ENCODE measurements around the gene SKI. TPM values are rescaled to one million over a fixed set of nuclear protein-coding genes. Genes with fewer than 3 reads are reported as not detected.

Gene SKI
- total and polyA plus RNA-seq, 2 experiments from 2014 or later = 5.1 to 21.9 TPM

- no peak overlapping the region for H3K4me2 ChIP-seq
- H3K9me3 ChIP-seq (ENCODE audit: low read depth) = no peaks in the 10 kb centered on the region
- H3K9me2 ChIP-seq (replicated peaks; ENCODE audit: insufficient read depth) = no peaks in the 10 kb centered on the region
- DNase-seq (ENCODE audit: low spot score) = no peak
- no peaks in the 10 kb centered on the region for H4K20me1 ChIP-seq (ENCODE audit: insufficient read depth, poor library complexity, severe bottlenecking)
- H2AFZ ChIP-seq = no peak overlapping the region
- H3K4me3 ChIP-seq = no peak overlapping the region
- H3K79me2 ChIP-seq = no peaks in the 10 kb centered on the region
- H3K27ac ChIP-seq = no peak overlapping the region
- H3K27me3 ChIP-seq = no peaks in the 10 kb centered on the region
- H3K36me3 ChIP-seq (replicated peaks; ENCODE audit: insufficient read depth, low read depth) = no peaks in the 10 kb centered on the region
- WGBS (ENCODE audit: low lambda C conversion rate, missing lambda C conversion rate) = 99% methylated on average over 13 of the region's 13 CpGs
- no peaks in the 10 kb centered on the region for H3K4me1 ChIP-seq (ENCODE audit: insufficient read depth)
- TF ChIP-seq EZH2 (IDR thresholded peaks at IDR 0.05; ENCODE audit: borderline replicate concordance) (no peak), EZH2phosphoT487 (IDR thresholded peaks at IDR 0.05; ENCODE audit: low read depth, severe bottlenecking, unreplicated experiment) (no peak)
These were observed 45.7 kb upstream of the SKI start for GRCh38 chr1:2182376-2182775.

- no peaks in the 10 kb centered on the region for H3K36me3 ChIP-seq (replicated peaks; ENCODE audit: insufficient read depth, low read depth)
- no peak overlapping the region for H3K27ac ChIP-seq
- peaks cover 3% of the 10 kb centered on the region for H3K79me2 ChIP-seq
- no peak overlapping the region for H3K4me3 ChIP-seq
- 94% methylated on average over 15 of the region's 15 CpGs for WGBS (ENCODE audit: low lambda C conversion rate, missing lambda C conversion rate)
- H3K27me3 ChIP-seq = no peaks in the 10 kb centered on the region
- no peak overlapping the region for H3K4me2 ChIP-seq
- no peaks in the 10 kb centered on the region for H3K9me2 ChIP-seq (replicated peaks; ENCODE audit: insufficient read depth)
- H3K9me3 ChIP-seq (ENCODE audit: low read depth) = no peaks in the 10 kb centered on the region
- no peaks in the 10 kb centered on the region for H3K4me1 ChIP-seq (ENCODE audit: insufficient read depth)
- no peak for TF ChIP-seq EZH2phosphoT487 (IDR thresholded peaks at IDR 0.05; ENCODE audit: low read depth, severe bottlenecking, unreplicated experiment)
- TF ChIP-seq EZH2 (IDR thresholded peaks at IDR 0.05; ENCODE audit: borderline replicate concordance) = no peak
- TF ChIP-seq CTCF (IDR thresholded peaks at IDR 0.05; ENCODE audit: poor library complexity) = no peak
- no peak overlapping the region for H2AFZ ChIP-seq
- DNase-seq (ENCODE audit: low spot score) = no peak
- no peaks in the 10 kb centered on the region for H4K20me1 ChIP-seq (ENCODE audit: insufficient read depth, poor library complexity, severe bottlenecking)
These were observed 44.2 kb upstream of the SKI start for GRCh38 chr1:2183937-2184334.

GRCh38 chr1:2184531-2184930 lies 43.6 kb upstream of the SKI start:
- 94% methylated on average over 18 of the region's 18 CpGs for WGBS (ENCODE audit: low lambda C conversion rate, missing lambda C conversion rate)
- no peaks in the 10 kb centered on the region for H4K20me1 ChIP-seq (ENCODE audit: insufficient read depth, poor library complexity, severe bottlenecking)
- H3K79me2 ChIP-seq = peaks cover 3% of the 10 kb centered on the region
- H3K4me1 ChIP-seq (ENCODE audit: insufficient read depth) = no peaks in the 10 kb centered on the region
- H3K27ac ChIP-seq = no peak overlapping the region
- no peaks in the 10 kb centered on the region for H3K9me3 ChIP-seq (ENCODE audit: low read depth)
- H3K9me2 ChIP-seq (replicated peaks; ENCODE audit: insufficient read depth) = no peaks in the 10 kb centered on the region
- H2AFZ ChIP-seq = no peak overlapping the region
- no peak for TF ChIP-seq CTCF (IDR thresholded peaks at IDR 0.05; ENCODE audit: poor library complexity)
- no peak for TF ChIP-seq EZH2phosphoT487 (IDR thresholded peaks at IDR 0.05; ENCODE audit: low read depth, severe bottlenecking, unreplicated experiment)
- TF ChIP-seq EZH2 (IDR thresholded peaks at IDR 0.05; ENCODE audit: borderline replicate concordance) = no peak
- H3K27me3 ChIP-seq = no peaks in the 10 kb centered on the region
- DNase-seq (ENCODE audit: low spot score) = no peak
- no peak overlapping the region for H3K4me2 ChIP-seq
- H3K36me3 ChIP-seq (replicated peaks; ENCODE audit: insufficient read depth, low read depth) = no peaks in the 10 kb centered on the region
- no peak overlapping the region for H3K4me3 ChIP-seq

- Histone ChIP-seq H3K9me3 (ENCODE audit: low read depth) (no peaks in the 10 kb centered on the region), H3K27ac (no peak overlapping the region), H3K4me1 (ENCODE audit: insufficient read depth) (peaks cover under 1% of the 10 kb centered on the region), H4K20me1 (ENCODE audit: insufficient read depth, poor library complexity, severe bottlenecking) (no peaks in the 10 kb centered on the region), H3K9me2 (replicated peaks; ENCODE audit: insufficient read depth) (no peaks in the 10 kb centered on the region), H3K4me3 (no peak overlapping the region), H3K36me3 (replicated peaks; ENCODE audit: insufficient read depth, low read depth) (no peaks in the 10 kb centered on the region), H2AFZ (no peak overlapping the region), H3K79me2 (peaks cover 3% of the 10 kb centered on the region), H3K4me2 (no peak overlapping the region), H3K27me3 (no peaks in the 10 kb centered on the region)
- DNase-seq (ENCODE audit: low spot score) = no peak
- WGBS (ENCODE audit: low lambda C conversion rate, missing lambda C conversion rate) = 97% methylated on average over 33 of the region's 33 CpGs
- TF ChIP-seq EZH2 (IDR thresholded peaks at IDR 0.05; ENCODE audit: borderline replicate concordance) (no peak), EZH2phosphoT487 (IDR thresholded peaks at IDR 0.05; ENCODE audit: low read depth, severe bottlenecking, unreplicated experiment) (no peak), CTCF (IDR thresholded peaks at IDR 0.05; ENCODE audit: poor library complexity) (no peak)
These were observed 43.2 kb upstream of the SKI start for GRCh38 chr1:2184934-2185333.
